ENCODE data around the gene CASP14. TPM values are rescaled to one million over a fixed set of nuclear protein-coding genes. Genes with fewer than 3 reads are reported as not detected.

The CASP14 gene
- total and polyA plus RNA-seq, 2 of the 8 experiments (the other 6 are each of a cell fraction or from before 2014, with no cell fraction given): not detected

- Histone ChIP-seq H3K9me3 (ENCODE audit: insufficient read depth in 2 of 2, low read depth in 1 of 2, low read length in 1 of 2) (peaks cover 21 to 54% of the 10 kb centered on the region in 2 experiments; a peak in 3 of 4 replicates), H3K14ac (ENCODE audit: insufficient read length) (no peak overlapping the region), H2BK120ac (replicated peaks; ENCODE audit: low read depth, low read length) (no peak overlapping the region), H3K18ac (ENCODE audit: extremely low read depth, low read length) (no peak overlapping the region), H4K91ac (replicated peaks; ENCODE audit: insufficient read length, low read length) (no peak overlapping the region), H3K4me1 (replicated peaks in 1 of 4; ENCODE audit: control insufficient read depth in 3 of 4, insufficient read depth in 4 of 4, low read length in 3 of 4) (no peaks in the 10 kb centered on the region), H3K4me2 (ENCODE audit: insufficient read depth in 1 of 2, low read depth in 2 of 2, low read length in 2 of 2) (no peak overlapping the region), H4K20me1 (replicated peaks in 1 of 2; ENCODE audit: control insufficient read depth in 1 of 2, insufficient read depth in 2 of 2, low read length in 2 of 2) (no peaks in the 10 kb centered on the region), H2AK5ac (ENCODE audit: low read depth, low read length) (no peak overlapping the region), H3K23ac (ENCODE audit: insufficient read length) (no peak overlapping the region), H3K4ac (replicated peaks; ENCODE audit: insufficient read length, low read depth, low read length) (no peak overlapping the region), H3K56ac (replicated peaks; ENCODE audit: insufficient read length, low read depth, low read length) (no peak overlapping the region), H2BK20ac (ENCODE audit: low read length) (no peak overlapping the region), H3K27me3 (replicated peaks in 1 of 4; ENCODE audit: control insufficient read depth in 3 of 4, extremely low read depth in 1 of 4, insufficient read depth in 3 of 4, low read length in 3 of 4) (no peaks in the 10 kb centered on the region), H3K79me1 (ENCODE audit: low read depth, low read length) (no peaks in the 10 kb centered on the region), H4K8ac (ENCODE audit: extremely low read depth, insufficient read depth, low read length) (no peak overlapping the region), H3K79me2 (ENCODE audit: control insufficient read depth in 1 of 2, insufficient read depth in 2 of 2, low read length in 2 of 2) (no peaks in the 10 kb centered on the region), H3K9ac (replicated peaks in 1 of 4; ENCODE audit: extremely low read depth in 1 of 4, low read depth in 3 of 4, low read length in 3 of 4) (no peak overlapping the region), H3K36me3 (ENCODE audit: control insufficient read depth in 2 of 4, insufficient read depth in 4 of 4, low read length in 3 of 4) (no peaks in the 10 kb centered on the region), H2AFZ (ENCODE audit: low read length) (no peak overlapping the region), H3K4me3 (ENCODE audit: extremely low read depth in 1 of 4, insufficient read depth in 2 of 4, low read depth in 3 of 4, low read length in 4 of 4) (no peak overlapping the region), H2BK15ac (ENCODE audit: low read length) (no peak overlapping the region), H3K27ac (ENCODE audit: low read depth, low read length) (no peak overlapping the region), H3K23me2 (ENCODE audit: low read depth, low read length) (peaks cover 4% of the 10 kb centered on the region; the same call in 1 of the 2 replicates), H2BK12ac (ENCODE audit: low read depth, low read length) (no peak overlapping the region), H4K5ac (ENCODE audit: insufficient read length, low read depth, low read length) (no peak overlapping the region), H2BK5ac (ENCODE audit: low read depth, low read length) (no peak overlapping the region)
- TF ChIP-seq SRF (IDR thresholded peaks at IDR 0.05; ENCODE audit: low read depth, low read length): no peak
- TF ChIP-seq EZH2 (IDR thresholded peaks at IDR 0.05; ENCODE audit: low read depth, low read length, severe bottlenecking): no peak
- no peak for TF ChIP-seq EP300 (IDR thresholded peaks at IDR 0.05; ENCODE audit: borderline replicate concordance in 1 of 2, low read depth in 2 of 2, low read length in 2 of 2)
- TF ChIP-seq ZNF274 (IDR thresholded peaks at IDR 0.05; ENCODE audit: borderline replicate concordance, extremely low read depth, low read length): no peak
- no peak for TF ChIP-seq PHF8 (conservative IDR thresholded peaks at IDR 0.05; ENCODE audit: low read depth, low read length)
- no peak for TF ChIP-seq POLR2A (IDR thresholded peaks at IDR 0.05; ENCODE audit: control extremely low read depth in 1 of 2, low read depth in 2 of 2, low read length in 2 of 2)
- no peak for TF ChIP-seq GABPA (IDR thresholded peaks at IDR 0.05; ENCODE audit: borderline replicate concordance, insufficient read depth, low read length)
- TF ChIP-seq TAF1 (IDR thresholded peaks at IDR 0.05; ENCODE audit: low read depth, low read length): no peak
- TF ChIP-seq SP1 (IDR thresholded peaks at IDR 0.05; ENCODE audit: low read depth, low read length): no peak
- no peak for TF ChIP-seq E2F6 (IDR thresholded peaks at IDR 0.05)
- TF ChIP-seq CEBPB (IDR thresholded peaks at IDR 0.05; ENCODE audit: low read depth, low read length): no peak
- TF ChIP-seq SIN3A (conservative IDR thresholded peaks at IDR 0.05 in 1 of 2, IDR thresholded peaks at IDR 0.05 in 1 of 2; ENCODE audit: low read depth in 1 of 2, low read length in 2 of 2): no peak
- ChIA-PET POLR2A (ENCODE audit: partially characterized antibody) (no interaction called here), CTCF (ENCODE audit: partially characterized antibody) (interaction anchor here (1.2 to 1.5 kb wide), 2 partner anchors 116 to 464 kb away, joined by 3 to 4 read pairs; no protein-coding TSS in a partner anchor)
- FAIRE-seq: no peak
- 66% methylated on average over 4 of the region's 4 CpGs; no CpG with 5 or more reads in 1 of the 2 experiments for WGBS, 2 experiments (ENCODE audit: extremely low coverage in 1 of 2, insufficient coverage in 1 of 2, insufficient read length in 1 of 2, insufficient replicate concordance in 2 of 2, low coverage in 1 of 2, low lambda C conversion rate in 2 of 2, missing lambda C conversion rate in 1 of 2)
- no peak for DNase-seq (ENCODE audit: low read depth in 1 of 2, low spot score in 2 of 2)
These were observed 11.7 kb upstream of the CASP14 start for GRCh38 chr19:15037586-15037985.
